Measurements from ENCODE around the gene ARAP1.

The ARAP1 gene

GRCh38 chr11:72683782-72684200 is 68.4 kb downstream of the ARAP1 start:
- DNase-seq (ENCODE audit: low read depth), result peak; percentile 61

- no peak for DNase-seq (ENCODE audit: low read depth)
Measured at GRCh38 chr11:72682858-72683243, 69.4 kb downstream of the ARAP1 start.

GRCh38 chr11:72682238-72682857 is 69.9 kb downstream of the ARAP1 start:
- DNase-seq (ENCODE audit: low read depth), result no peak

- no peak for DNase-seq (ENCODE audit: low read depth)
Measured at GRCh38 chr11:72681226-72682153, 70.7 kb downstream of the ARAP1 start.

- no peak for DNase-seq (ENCODE audit: low read depth)
Measured at GRCh38 chr11:72680624-72681158, 71.5 kb downstream of the ARAP1 start.

GRCh38 chr11:72679869-72680268 is 72.3 kb downstream of the ARAP1 start:
- DNase-seq (ENCODE audit: low read depth), result no peak

GRCh38 chr11:72678524-72678923 is 73.7 kb downstream of the ARAP1 start:
- DNase-seq (ENCODE audit: low read depth), result no peak

- peak; percentile 54 for DNase-seq (ENCODE audit: low read depth)
Measured at GRCh38 chr11:72676861-72677341, 75.3 kb downstream of the ARAP1 start.

- no peak for DNase-seq (ENCODE audit: low read depth)
Measured at GRCh38 chr11:72675221-72675620, 77.0 kb downstream of the ARAP1 start.

GRCh38 chr11:72673943-72674828 is 78.0 kb downstream of the ARAP1 start, which contains the start of gene PDE2A:
Gene PDE2A (minus strand): TSS chr11:72674422. CDS start chr11:72674207, 215 bp downstream.
- no peak for DNase-seq (ENCODE audit: low read depth)

- DNase-seq (ENCODE audit: low read depth), result no peak
Measured at GRCh38 chr11:72673284-72673942, 78.8 kb downstream of the ARAP1 start.

GRCh38 chr11:72672597-72673238 is 79.5 kb downstream of the ARAP1 start:
- no peak for DNase-seq (ENCODE audit: low read depth)

- no peak for DNase-seq (ENCODE audit: low read depth)
Measured at GRCh38 chr11:72671152-72672099, 80.8 kb downstream of the ARAP1 start.

GRCh38 chr11:72670041-72670440 is 82.2 kb downstream of the ARAP1 start:
- DNase-seq (ENCODE audit: low read depth), result no peak

- DNase-seq (ENCODE audit: low read depth), result no peak
Measured at GRCh38 chr11:72669527-72669926, 82.7 kb downstream of the ARAP1 start.

- no peak for DNase-seq (ENCODE audit: low read depth)
Measured at GRCh38 chr11:72668629-72669347, 83.4 kb downstream of the ARAP1 start.

GRCh38 chr11:72665911-72666472 is 86.2 kb downstream of the ARAP1 start:
- no peak for DNase-seq (ENCODE audit: low read depth)

- DNase-seq (ENCODE audit: low read depth), result no peak
Measured at GRCh38 chr11:72662036-72662435, 90.2 kb downstream of the ARAP1 start.

- DNase-seq (ENCODE audit: low read depth), result no peak
Measured at GRCh38 chr11:72661486-72661885, 90.7 kb downstream of the ARAP1 start.

Data from stimulated activated CD8-positive, alpha-beta memory T cell treated with anti-CD3 and anti-CD28 coated beads, Interleukin-7, amount 100 ng/mL, for 24 hours (primary cell).